Activated CD8-positive, alpha-beta memory T cell treated with anti-CD3 and anti-CD28 coated beads for 48 hours (primary cell): ENCODE data around the gene CRYBA2.

ENCODE experiments used
- DNase-seq, 3 experiments: peaks; one replicate each; pipeline ENCODE4 v3.0.0-alpha.2; 2020; ENCODE audit warnings: low read depth in 2 of 3, low spot score in 2 of 3

Gene CRYBA2

GRCh38 chr2:218993345-218994315, at the start of gene CRYBA2:
CRYBA2 (minus strand) TSS chr2:218993422; CDS start chr2:218993176, 246 bp downstream.
- DNase-seq, result no peak

GRCh38 chr2:219042750-219043149, 49.5 kb upstream of the CRYBA2 start:
- DNase-seq, result no peak

- DNase-seq, result no peak
These were observed 48.9 kb upstream of the CRYBA2 start for GRCh38 chr2:219042157-219042556.

GRCh38 chr2:219041252-219041651, 48.0 kb upstream of the CRYBA2 start, which contains the start of gene CFAP65:
CFAP65 (minus strand) TSS chr2:219041516; CDS start chr2:219039048, 2,468 bp downstream.
- no peak for DNase-seq

GRCh38 chr2:219038600-219038999, 45.4 kb upstream of the CRYBA2 start:
- DNase-seq, result no peak

- DNase-seq, result no peak
These were observed 44.7 kb upstream of the CRYBA2 start for GRCh38 chr2:219037783-219038499.

GRCh38 chr2:219035942-219036341, 42.7 kb upstream of the CRYBA2 start:
- DNase-seq, result no peak

- DNase-seq, result no peak
These were observed 41.6 kb upstream of the CRYBA2 start for GRCh38 chr2:219034823-219035222.

GRCh38 chr2:219032051-219032745, 39.0 kb upstream of the CRYBA2 start:
- no peak for DNase-seq

GRCh38 chr2:219031005-219031738, 38.0 kb upstream of the CRYBA2 start:
- no peak for DNase-seq

- DNase-seq, result no peak
These were observed 37.1 kb upstream of the CRYBA2 start for GRCh38 chr2:219030177-219030940.

GRCh38 chr2:219029829-219030165, 36.6 kb upstream of the CRYBA2 start:
- peak; percentile 49 to 63 (median 56) for DNase-seq

- no peak for DNase-seq
These were observed 36.0 kb upstream of the CRYBA2 start for GRCh38 chr2:219028996-219029828.

GRCh38 chr2:219028141-219028540, 34.9 kb upstream of the CRYBA2 start:
- no peak for DNase-seq

GRCh38 chr2:219027511-219028055, 34.4 kb upstream of the CRYBA2 start:
- DNase-seq, result no peak

GRCh38 chr2:219026946-219027345, 33.7 kb upstream of the CRYBA2 start:
- DNase-seq, result no peak

GRCh38 chr2:219025637-219026585, 32.7 kb upstream of the CRYBA2 start:
- no peak for DNase-seq

- no peak for DNase-seq
These were observed 30.8 kb upstream of the CRYBA2 start for GRCh38 chr2:219024059-219024458.
